ENCODE measurements around the gene NUP210. TPM values are rescaled to one million over a fixed set of nuclear protein-coding genes. Genes with fewer than 3 reads are reported as not detected.
"Not testable (repeated sequence)": the region's sequence is repeated elsewhere in the genome, so short reads cannot be mapped to it uniquely, and the experiment has no call there.

Gene NUP210
- total RNA-seq, 1 experiment from 2014 or later = 8.4 TPM

- H3K9me3 Mint-ChIP-seq (ENCODE audit: unreplicated experiment) = no peaks in the 10 kb centered on the region
- no peak overlapping the region for H3K4me3 Mint-ChIP-seq (ENCODE audit: unreplicated experiment)
- H3K27ac Mint-ChIP-seq (ENCODE audit: low read depth, unreplicated experiment) = no peak overlapping the region
- ChIA-PET CTCF (interaction anchor here (0.6 kb wide), 1 partner anchor 1320 kb away, joined by 4 read pairs; no protein-coding TSS in a partner anchor), POLR2A (interaction anchor here (0.6 kb wide), 1 partner anchor 114 kb away, joined by 3 read pairs; no protein-coding TSS in a partner anchor)
- no TSS peak for BruUV-seq (replicated peaks)
- TF ChIP-seq CTCF (IDR thresholded peaks at IDR 0.05; ENCODE audit: unreplicated experiment) = no peak
- H3K27me3 Mint-ChIP-seq (ENCODE audit: insufficient read depth, unreplicated experiment) = no peaks in the 10 kb centered on the region
- H3K36me3 Mint-ChIP-seq (ENCODE audit: insufficient read depth, unreplicated experiment) = no peaks in the 10 kb centered on the region
- intact Hi-C loops (cut with micrococcal nuclease) = no loop called here
- DNase-seq (ENCODE audit: unreplicated experiment) = no peak
- H3K4me1 Mint-ChIP-seq (ENCODE audit: insufficient read depth, unreplicated experiment) = no peaks in the 10 kb centered on the region
Measured at GRCh38 chr3:13429631-13430291, 9.6 kb upstream of the NUP210 start.

- intact Hi-C loops (cut with micrococcal nuclease); BruUV-seq (replicated peaks); H3K4me1 Mint-ChIP-seq (ENCODE audit: insufficient read depth, unreplicated experiment); H3K27me3 Mint-ChIP-seq (ENCODE audit: insufficient read depth, unreplicated experiment); H3K27ac Mint-ChIP-seq (ENCODE audit: low read depth, unreplicated experiment); H3K36me3 Mint-ChIP-seq (ENCODE audit: insufficient read depth, unreplicated experiment); H3K9me3 Mint-ChIP-seq (ENCODE audit: unreplicated experiment); H3K4me3 Mint-ChIP-seq (ENCODE audit: unreplicated experiment); DNase-seq (ENCODE audit: unreplicated experiment): not testable (repeated sequence)
- ChIA-PET POLR2A (interaction anchor here (0.7 to 1.1 kb wide), 2 partner anchors 9 to 23 kb away, joined by 3 to 6 read pairs; partner anchors contain the start of gene NUP210), CTCF (interaction anchor here (1.4 kb wide), 1 partner anchor 24 kb away, joined by 4 read pairs; no protein-coding TSS in a partner anchor)
Measured at GRCh38 chr3:13428678-13429077, 8.6 kb upstream of the NUP210 start.

GRCh38 chr3:13427662-13428603, 7.8 kb upstream of the NUP210 start:
- POLR2A ChIA-PET = interaction anchor here (0.5 to 1.1 kb wide), 2 partner anchors 8 to 56 kb away, joined by 3 to 6 read pairs; partner anchors contain the start of gene NUP210
- intact Hi-C loops (cut with micrococcal nuclease) = no loop called here
- CTCF ChIA-PET = interaction anchor here (1.4 kb wide), 1 partner anchor 25 kb away, joined by 4 read pairs; no protein-coding TSS in a partner anchor
- no peak for DNase-seq (ENCODE audit: unreplicated experiment)
- Mint-ChIP-seq H3K4me3 (ENCODE audit: unreplicated experiment) (no peak overlapping the region), H3K27ac (ENCODE audit: low read depth, unreplicated experiment) (no peak overlapping the region), H3K9me3 (ENCODE audit: unreplicated experiment) (no peaks in the 10 kb centered on the region), H3K4me1 (ENCODE audit: insufficient read depth, unreplicated experiment) (no peaks in the 10 kb centered on the region), H3K27me3 (ENCODE audit: insufficient read depth, unreplicated experiment) (no peaks in the 10 kb centered on the region), H3K36me3 (ENCODE audit: insufficient read depth, unreplicated experiment) (no peaks in the 10 kb centered on the region)
- no TSS peak for BruUV-seq (replicated peaks)
- no peak for TF ChIP-seq CTCF (IDR thresholded peaks at IDR 0.05; ENCODE audit: unreplicated experiment)

- Mint-ChIP-seq H3K36me3 (ENCODE audit: insufficient read depth, unreplicated experiment) (no peaks in the 10 kb centered on the region), H3K4me1 (ENCODE audit: insufficient read depth, unreplicated experiment) (no peaks in the 10 kb centered on the region), H3K4me3 (ENCODE audit: unreplicated experiment) (no peak overlapping the region), H3K9me3 (ENCODE audit: unreplicated experiment) (no peaks in the 10 kb centered on the region), H3K27ac (ENCODE audit: low read depth, unreplicated experiment) (no peak overlapping the region), H3K27me3 (ENCODE audit: insufficient read depth, unreplicated experiment) (no peaks in the 10 kb centered on the region)
- no peak for TF ChIP-seq CTCF (IDR thresholded peaks at IDR 0.05; ENCODE audit: unreplicated experiment)
- no peak for DNase-seq (ENCODE audit: unreplicated experiment)
- no TSS peak for BruUV-seq (replicated peaks)
- ChIA-PET CTCF (interaction anchor here (0.7 to 1.2 kb wide), 2 partner anchors 202 to 360 kb away, joined by 3 read pairs; no protein-coding TSS in a partner anchor), POLR2A (interaction anchor here (0.9 kb wide), 1 partner anchor 10 kb away, joined by 4 read pairs; no protein-coding TSS in a partner anchor)
- intact Hi-C loops (cut with micrococcal nuclease) = no loop called here
Measured at GRCh38 chr3:13426591-13426990, 6.5 kb upstream of the NUP210 start.

Measured in MCF 10A (cell line).